Panc1 (cell line): ENCODE results near the gene SERPIND1. TPM values are rescaled to one million over a fixed set of nuclear protein-coding genes. Genes with fewer than 3 reads are reported as not detected.

ENCODE experiments used
- ATAC-seq: fragments of 200-7000 bp; cut with Tn5 transposase; 2 replicates; pipeline ENCODE4 v1.9.1; 2020; ENCODE audit warnings: mild to moderate bottlenecking, moderate library complexity
- BruUV-seq: library from RNA; stranded (reverse); fragments of 400-500 nt; replicated peaks from 2 replicates; lab custom pipeline; 2021; lab: Mats Ljungman, UMichigan
- CTCF ChIA-PET: fragments of 300-600 bp; sonication (Branson Sonifier 250); formaldehyde crosslinking; loops from one replicate; lab custom pipeline; 2022; ENCODE audit warnings: antibody characterized with exemption; lab: Charles Lee
- POLR2A ChIA-PET: fragments of 300-600 bp; sonication (Branson Sonifier 250); formaldehyde crosslinking; loops from one replicate; lab custom pipeline; 2022; ENCODE audit warnings: antibody characterized with exemption; lab: Charles Lee
- DNase-seq: peaks from one replicate; pipeline ENCODE4 v3.0.0-alpha.2; 2010; ENCODE audit warnings: low read depth, low spot score
- H3K27ac ChIP-seq: 2 replicates; pipeline ENCODE4 v1.5.1; 2011; ENCODE audit warnings: mild to moderate bottlenecking, low read length, inconsistent platforms
- H3K27me3 ChIP-seq: fragments of 200-500 bp; sonication (Bioruptor generic); 2 replicates; pipeline ENCODE4 v1.6.0; 2014; ENCODE audit warnings: low read length, inconsistent platforms; ENCODE audit not compliant: control insufficient read depth, insufficient read depth
- H3K36me3 ChIP-seq: fragments of 200-500 bp; sonication (Bioruptor generic); 2 replicates; pipeline ENCODE4 v1.5.1; 2014; ENCODE audit warnings: inconsistent platforms, mild to moderate bottlenecking, low read length, moderate library complexity; ENCODE audit not compliant: control insufficient read depth, insufficient read depth
- H3K4me1 ChIP-seq: 2 replicates; pipeline ENCODE4 v1.5.1; 2011; ENCODE audit warnings: inconsistent platforms, mild to moderate bottlenecking, low read length, moderate library complexity; ENCODE audit not compliant: control insufficient read depth, insufficient read depth
- H3K4me3 ChIP-seq, 2 experiments: 2 replicates each; pipeline ENCODE4 v1.5.1; 2011 to 2012; ENCODE audit warnings: low read depth in 2 of 2, low read length in 2 of 2, mild to moderate bottlenecking in 2 of 2, inconsistent platforms in 1 of 2, moderate library complexity in 1 of 2
- H3K9me3 ChIP-seq: fragments of 200-500 bp; sonication (Bioruptor generic); 2 replicates; pipeline ENCODE4 v1.5.1; 2014; ENCODE audit warnings: low read depth, mild to moderate bottlenecking, inconsistent platforms, low read length, moderate library complexity; ENCODE audit not compliant: control insufficient read depth, insufficient read depth
- CTCF ChIP-seq: fragments of 450-650 bp; IDR thresholded peaks from 2 replicates; pipeline ENCODE4 v1.5.1; 2017; ENCODE audit warnings: mild to moderate bottlenecking
- POLR2AphosphoS5 ChIP-seq: IDR thresholded peaks from 2 replicates; pipeline ENCODE4 v1.6.1; 2012; ENCODE audit warnings: mild to moderate bottlenecking, low read depth, low read length, moderate library complexity
- REST ChIP-seq, 2 experiments: IDR thresholded peaks; 2 replicates each; pipeline ENCODE4 v1.6.1; 2011 to 2012; ENCODE audit warnings: low read depth in 2 of 2, control low read depth in 1 of 2, low read length in 1 of 2, mild to moderate bottlenecking in 1 of 2, moderate library complexity in 1 of 2; ENCODE audit not compliant: insufficient read depth in 1 of 2
- SIN3A ChIP-seq: IDR thresholded peaks from 2 replicates; pipeline ENCODE4 v1.6.1; 2012; ENCODE audit warnings: low read depth, mild to moderate bottlenecking, low read length, moderate library complexity, borderline replicate concordance; ENCODE audit not compliant: insufficient read depth
- TCF7L2 ChIP-seq: IDR thresholded peaks from 2 replicates; pipeline ENCODE4 v1.6.1; 2011; ENCODE audit warnings: mild to moderate bottlenecking, low read depth, low read length, inconsistent platforms
- in situ Hi-C: cut with HindIII; loops from 2 replicates; pipeline ENCODE4 v1.10.0; 2016; ENCODE audit warnings: low sequenced_read_pairs, low pct_unique_long_range_greater_than_20kb
- intact Hi-C: fragments of 100-400 bp; cut with micrococcal nuclease; formaldehyde crosslinking; loops from one replicate; pipeline ENCODE4 v1.10.0; 2022; ENCODE audit not compliant: unreplicated experiment
- total RNA-seq: library from RNA; stranded (reverse); gene quantifications from one replicate; pipeline ENCODE4 v1.2.1, GENCODE V29; 2021; ENCODE audit not compliant: unreplicated experiment

Gene SERPIND1
- total RNA-seq, 1 experiment from 2014 or later, result 0.18 TPM

GRCh38 chr22:20764729-20765128 lies 9.2 kb upstream of the SERPIND1 start:
- Histone ChIP-seq H3K4me3 (no peak overlapping the region), H3K4me1 (no peaks in the 10 kb centered on the region), H3K27me3 (no peaks in the 10 kb centered on the region), H3K36me3 (no peaks in the 10 kb centered on the region; the same call in 1 of the 2 replicates), H3K27ac (no peak overlapping the region), H3K9me3 (no peaks in the 10 kb centered on the region)
- no peak for DNase-seq
- ChIA-PET CTCF (no interaction called here), POLR2A (no interaction called here)
- TF ChIP-seq TCF7L2 (no peak), SIN3A (no peak), REST (IDR thresholded peaks at IDR 0.05; ENCODE audit: insufficient read depth in 1 of 2, low read depth in 2 of 2, low read length in 1 of 2) (no peak), POLR2AphosphoS5 (no peak), CTCF (no peak)
- intact Hi-C loops (no loop called here), in situ Hi-C loops (no loop called here)
- ATAC-seq, result no peak
- BruUV-seq, result no TSS peak

- no peak overlapping the region for H3K27ac ChIP-seq
- BruUV-seq, result no TSS peak
- CTCF ChIA-PET, result no interaction called here
- no peaks in the 10 kb centered on the region for H3K4me1 ChIP-seq
- no peak overlapping the region for H3K4me3 ChIP-seq
- no peak for DNase-seq
- TF ChIP-seq POLR2AphosphoS5 (no peak), CTCF (no peak), TCF7L2 (no peak), SIN3A (no peak), REST (IDR thresholded peaks at IDR 0.05; ENCODE audit: insufficient read depth in 1 of 2, low read depth in 2 of 2, low read length in 1 of 2) (no peak)
- H3K9me3 ChIP-seq, result no peaks in the 10 kb centered on the region
- H3K27me3 ChIP-seq, result no peaks in the 10 kb centered on the region
- in situ Hi-C loops, result no loop called here
- POLR2A ChIA-PET, result no interaction called here
- ATAC-seq, result no peak
- no peaks in the 10 kb centered on the region for H3K36me3 ChIP-seq
- intact Hi-C loops, result no loop called here
These were observed 8.0 kb upstream of the SERPIND1 start for GRCh38 chr22:20765938-20766337.
